ENCODE measurements around the gene RRP12. TPM values are rescaled to one million over a fixed set of nuclear protein-coding genes. Genes with fewer than 3 reads are reported as not detected.

The RRP12 gene
- total and polyA plus RNA-seq, 9 of the 15 experiments (the other 6 are each of a cell fraction or from before 2014, with no cell fraction given), result 4.6 to 68.2 (median 21.8) TPM

DNA sequence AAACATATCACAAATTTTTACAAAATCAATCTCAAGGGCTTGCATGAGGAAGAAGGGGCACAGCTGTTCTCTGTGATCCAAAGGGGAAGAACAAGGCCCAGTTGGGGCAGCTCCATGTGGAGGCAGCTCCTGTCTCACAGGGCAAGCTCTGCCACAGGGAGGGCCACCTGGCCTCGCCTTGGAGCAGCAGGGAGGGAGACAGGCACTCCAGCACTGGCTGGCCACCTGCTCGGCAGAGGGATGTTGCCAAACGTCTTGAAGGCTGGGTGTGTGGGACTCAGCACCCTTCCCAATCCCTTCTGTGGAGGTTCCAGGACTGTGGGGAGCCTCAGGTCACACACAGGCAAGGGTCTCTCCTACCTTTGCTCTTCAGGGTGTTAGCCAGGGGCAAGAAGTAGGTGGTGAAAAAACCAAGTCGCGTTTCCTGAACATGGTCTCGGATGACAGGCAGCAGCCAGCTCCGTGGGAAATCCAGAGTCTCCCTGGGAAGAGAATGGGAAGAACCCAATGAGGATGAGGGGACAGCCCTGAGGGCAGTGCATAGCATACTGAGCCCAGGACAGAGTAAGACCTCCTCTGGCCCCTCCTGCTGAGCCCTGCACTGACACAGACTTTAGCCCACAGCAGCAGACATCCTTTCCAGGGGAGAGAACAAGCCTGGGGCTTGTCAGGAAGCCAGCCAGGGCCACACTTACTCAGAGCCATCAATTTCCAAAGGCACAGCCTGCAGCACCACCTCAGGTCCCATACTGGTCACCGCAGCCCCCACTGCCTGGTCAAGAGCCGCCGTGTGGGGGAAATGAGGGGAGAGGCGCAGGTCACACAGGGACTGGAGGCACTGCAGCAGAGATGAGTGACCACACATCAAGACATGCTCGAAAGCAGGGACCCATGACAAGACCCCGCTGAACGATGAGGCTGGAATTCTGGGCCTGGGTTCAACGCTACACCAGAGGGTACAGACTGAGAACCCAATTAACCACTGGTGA is 21.9 kb downstream of the RRP12 start (continued):
- TF ChIP-seq, protein P1, sequence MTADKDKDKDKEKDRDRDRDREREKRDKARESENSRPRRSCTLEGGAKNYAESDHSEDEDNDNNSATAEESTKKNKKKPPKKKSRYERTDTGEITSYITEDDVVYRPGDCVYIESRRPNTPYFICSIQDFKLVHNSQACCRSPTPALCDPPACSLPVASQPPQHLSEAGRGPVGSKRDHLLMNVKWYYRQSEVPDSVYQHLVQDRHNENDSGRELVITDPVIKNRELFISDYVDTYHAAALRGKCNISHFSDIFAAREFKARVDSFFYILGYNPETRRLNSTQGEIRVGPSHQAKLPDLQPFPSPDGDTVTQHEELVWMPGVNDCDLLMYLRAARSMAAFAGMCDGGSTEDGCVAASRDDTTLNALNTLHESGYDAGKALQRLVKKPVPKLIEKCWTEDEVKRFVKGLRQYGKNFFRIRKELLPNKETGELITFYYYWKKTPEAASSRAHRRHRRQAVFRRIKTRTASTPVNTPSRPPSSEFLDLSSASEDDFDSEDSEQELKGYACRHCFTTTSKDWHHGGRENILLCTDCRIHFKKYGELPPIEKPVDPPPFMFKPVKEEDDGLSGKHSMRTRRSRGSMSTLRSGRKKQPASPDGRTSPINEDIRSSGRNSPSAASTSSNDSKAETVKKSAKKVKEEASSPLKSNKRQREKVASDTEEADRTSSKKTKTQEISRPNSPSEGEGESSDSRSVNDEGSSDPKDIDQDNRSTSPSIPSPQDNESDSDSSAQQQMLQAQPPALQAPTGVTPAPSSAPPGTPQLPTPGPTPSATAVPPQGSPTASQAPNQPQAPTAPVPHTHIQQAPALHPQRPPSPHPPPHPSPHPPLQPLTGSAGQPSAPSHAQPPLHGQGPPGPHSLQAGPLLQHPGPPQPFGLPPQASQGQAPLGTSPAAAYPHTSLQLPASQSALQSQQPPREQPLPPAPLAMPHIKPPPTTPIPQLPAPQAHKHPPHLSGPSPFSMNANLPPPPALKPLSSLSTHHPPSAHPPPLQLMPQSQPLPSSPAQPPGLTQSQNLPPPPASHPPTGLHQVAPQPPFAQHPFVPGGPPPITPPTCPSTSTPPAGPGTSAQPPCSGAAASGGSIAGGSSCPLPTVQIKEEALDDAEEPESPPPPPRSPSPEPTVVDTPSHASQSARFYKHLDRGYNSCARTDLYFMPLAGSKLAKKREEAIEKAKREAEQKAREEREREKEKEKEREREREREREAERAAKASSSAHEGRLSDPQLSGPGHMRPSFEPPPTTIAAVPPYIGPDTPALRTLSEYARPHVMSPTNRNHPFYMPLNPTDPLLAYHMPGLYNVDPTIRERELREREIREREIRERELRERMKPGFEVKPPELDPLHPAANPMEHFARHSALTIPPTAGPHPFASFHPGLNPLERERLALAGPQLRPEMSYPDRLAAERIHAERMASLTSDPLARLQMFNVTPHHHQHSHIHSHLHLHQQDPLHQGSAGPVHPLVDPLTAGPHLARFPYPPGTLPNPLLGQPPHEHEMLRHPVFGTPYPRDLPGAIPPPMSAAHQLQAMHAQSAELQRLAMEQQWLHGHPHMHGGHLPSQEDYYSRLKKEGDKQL (CRISPR knock-in tag; IDR thresholded peaks at IDR 0.05; ENCODE audit: borderline replicate concordance), result no peak
- no peak for TF ChIP-seq YBX1 (IDR thresholded peaks at IDR 0.05)
- no peak for TF ChIP-seq HIVEP1 (CRISPR knock-in tag; IDR thresholded peaks at IDR 0.05)
- TF ChIP-seq TEAD4 (IDR thresholded peaks at IDR 0.05; ENCODE audit: low read length), result no peak
- no peak for TF ChIP-seq TEAD4 (CRISPR knock-in tag; IDR thresholded peaks at IDR 0.05; ENCODE audit: borderline replicate concordance)
- TF ChIP-seq, protein P2, sequence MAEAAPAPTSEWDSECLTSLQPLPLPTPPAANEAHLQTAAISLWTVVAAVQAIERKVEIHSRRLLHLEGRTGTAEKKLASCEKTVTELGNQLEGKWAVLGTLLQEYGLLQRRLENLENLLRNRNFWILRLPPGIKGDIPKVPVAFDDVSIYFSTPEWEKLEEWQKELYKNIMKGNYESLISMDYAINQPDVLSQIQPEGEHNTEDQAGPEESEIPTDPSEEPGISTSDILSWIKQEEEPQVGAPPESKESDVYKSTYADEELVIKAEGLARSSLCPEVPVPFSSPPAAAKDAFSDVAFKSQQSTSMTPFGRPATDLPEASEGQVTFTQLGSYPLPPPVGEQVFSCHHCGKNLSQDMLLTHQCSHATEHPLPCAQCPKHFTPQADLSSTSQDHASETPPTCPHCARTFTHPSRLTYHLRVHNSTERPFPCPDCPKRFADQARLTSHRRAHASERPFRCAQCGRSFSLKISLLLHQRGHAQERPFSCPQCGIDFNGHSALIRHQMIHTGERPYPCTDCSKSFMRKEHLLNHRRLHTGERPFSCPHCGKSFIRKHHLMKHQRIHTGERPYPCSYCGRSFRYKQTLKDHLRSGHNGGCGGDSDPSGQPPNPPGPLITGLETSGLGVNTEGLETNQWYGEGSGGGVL (CRISPR knock-in tag; IDR thresholded peaks at IDR 0.05), result no peak
- no peak for TF ChIP-seq MYBL2 (IDR thresholded peaks at IDR 0.05; ENCODE audit: low read depth)
- no peak for TF ChIP-seq MYBL2 (CRISPR knock-in tag; IDR thresholded peaks at IDR 0.05; ENCODE audit: borderline replicate concordance)
- no peak for TF ChIP-seq FOS (IDR thresholded peaks at IDR 0.05; ENCODE audit: extremely low read depth, insufficient read length)

Measured in K562 (cell line).